ENCODE measurements around the gene COQ7.
A peak's percentile ranks its signal among the peaks of the same experiment; 100 is the strongest.

Gene COQ7

DNA sequence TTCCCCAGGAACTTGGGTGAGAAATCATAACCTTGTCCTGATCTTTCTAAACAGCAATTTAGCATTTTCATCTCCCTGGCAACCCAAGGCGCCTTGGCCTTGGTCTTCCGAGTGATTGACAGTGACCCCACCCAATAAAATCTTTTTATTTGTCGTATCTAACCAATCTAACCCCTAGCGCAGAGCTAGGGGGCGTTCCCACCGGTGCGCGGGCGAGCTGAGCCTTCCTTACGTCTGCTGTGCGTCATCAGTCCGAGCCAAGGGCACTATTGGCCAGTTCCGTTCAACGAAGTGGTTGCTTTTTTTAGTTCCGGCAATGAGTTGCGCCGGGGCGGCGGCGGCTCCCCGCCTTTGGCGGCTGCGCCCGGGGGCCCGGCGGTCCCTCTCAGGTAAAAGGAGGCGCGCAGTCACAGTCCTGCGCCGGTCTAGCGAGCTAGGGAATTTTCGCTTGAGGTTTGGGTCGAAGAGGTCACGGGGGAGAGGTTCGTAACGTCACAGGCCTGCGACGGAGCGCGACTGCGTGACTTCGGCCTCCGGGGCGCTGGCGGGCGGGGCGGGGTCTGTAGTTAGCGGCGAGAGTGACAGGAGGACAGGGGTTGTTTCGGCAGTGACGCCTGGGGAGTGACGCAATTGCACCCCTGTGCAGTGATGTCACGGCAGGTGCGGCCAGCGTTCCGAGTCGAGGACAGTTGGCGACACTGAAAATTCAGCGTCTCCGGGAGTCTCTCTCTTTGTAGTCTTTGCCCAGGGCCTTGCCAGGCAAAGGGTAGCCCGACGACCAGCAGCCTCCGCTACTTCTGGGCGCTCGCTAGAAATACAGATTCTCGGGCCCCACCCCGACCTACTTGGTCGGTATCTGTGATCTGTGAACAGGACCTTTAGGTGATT is at the start of gene COQ7:
Gene COQ7, plus strand, starts transcription at position 266 of the 888 bp plus-strand sequence. Its CDS starts 51 bp downstream, at position 317.
- DNase-seq = peak; percentile 100

- no peak for DNase-seq
These were observed 46.7 kb upstream of the COQ7 start for GRCh38 chr16:19020689-19021088.

GRCh38 chr16:19021747-19022146 is 45.7 kb upstream of the COQ7 start:
- no peak for DNase-seq

DNA sequence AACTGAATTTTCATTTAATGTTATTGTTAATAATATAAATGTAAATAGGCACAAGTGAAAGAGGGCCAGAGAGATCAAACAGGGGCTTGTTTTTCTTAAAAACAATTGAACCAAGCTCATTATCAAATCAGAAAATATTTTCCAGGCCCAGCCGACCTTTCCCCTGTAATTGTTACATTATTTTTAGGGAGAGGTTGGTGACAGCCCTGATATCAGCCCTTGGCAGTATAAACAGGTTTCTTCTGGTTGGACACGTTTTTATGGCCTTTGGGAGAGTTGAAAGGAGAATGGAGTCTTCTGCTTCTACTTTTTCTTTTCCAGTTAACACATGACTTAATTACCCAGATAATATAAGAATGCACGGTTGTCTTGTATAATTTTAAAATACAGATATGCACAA is 40.0 kb upstream of the COQ7 start:
- DNase-seq = no peak

GRCh38 chr16:19029980-19030379 is 37.4 kb upstream of the COQ7 start:
- DNase-seq = no peak

DNA sequence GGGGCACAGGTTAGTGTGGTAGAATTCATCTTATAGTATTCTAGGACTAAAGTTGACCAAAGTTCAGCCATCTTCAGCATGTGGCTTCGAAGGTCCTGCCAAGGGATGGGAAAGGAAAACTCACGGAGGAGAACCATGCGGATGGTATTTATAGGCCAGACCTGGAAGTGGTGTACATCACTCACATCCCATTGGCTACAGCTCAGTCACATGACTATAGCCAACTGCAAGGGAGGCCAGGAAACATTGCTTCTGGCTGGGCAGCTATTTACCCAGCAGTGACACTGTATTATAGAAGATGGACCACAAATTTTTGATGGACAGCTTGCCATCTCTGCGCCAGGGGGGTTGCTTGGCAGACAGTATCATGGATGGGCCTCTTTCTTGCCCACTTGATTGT is 35.7 kb upstream of the COQ7 start:
- no peak for DNase-seq

DNA sequence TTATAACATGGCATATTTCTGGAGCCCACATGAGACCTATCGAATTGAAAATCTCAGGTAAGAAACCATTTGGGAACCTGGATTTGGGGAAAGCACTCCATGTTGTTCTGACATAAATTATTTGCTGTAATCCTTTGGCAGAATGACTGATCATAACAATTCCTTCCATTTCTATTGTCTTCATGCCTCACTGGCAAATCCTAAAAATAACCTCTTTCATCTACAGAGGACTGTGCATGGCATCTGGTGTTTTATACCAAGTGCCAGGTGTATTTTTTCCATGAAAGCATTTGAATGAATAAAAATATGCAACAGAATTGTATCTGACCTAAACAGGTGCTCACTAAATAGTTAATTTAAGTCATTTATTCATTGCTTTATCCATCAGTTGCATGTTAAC is 33.7 kb upstream of the COQ7 start:
- DNase-seq = no peak

DNA sequence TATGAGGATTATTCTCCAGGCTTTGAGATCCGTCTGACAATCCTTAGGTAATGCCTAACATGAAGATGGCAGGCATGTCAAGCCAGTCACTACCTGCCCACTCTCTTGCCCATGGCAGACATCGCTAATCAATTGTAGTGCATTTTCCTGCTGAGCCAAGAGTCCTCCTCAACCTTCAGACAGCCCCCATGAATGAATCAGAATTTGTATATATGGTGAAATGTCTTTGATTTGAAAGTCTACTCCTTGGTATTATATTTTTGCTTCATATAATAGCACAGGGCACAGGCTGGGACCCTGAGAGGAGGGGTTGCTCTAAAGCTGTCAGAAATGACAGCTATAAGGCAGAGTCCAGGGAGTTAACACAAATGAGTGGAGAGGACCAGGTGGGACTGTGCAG is 27.0 kb upstream of the COQ7 start:
- no peak for DNase-seq

DNA sequence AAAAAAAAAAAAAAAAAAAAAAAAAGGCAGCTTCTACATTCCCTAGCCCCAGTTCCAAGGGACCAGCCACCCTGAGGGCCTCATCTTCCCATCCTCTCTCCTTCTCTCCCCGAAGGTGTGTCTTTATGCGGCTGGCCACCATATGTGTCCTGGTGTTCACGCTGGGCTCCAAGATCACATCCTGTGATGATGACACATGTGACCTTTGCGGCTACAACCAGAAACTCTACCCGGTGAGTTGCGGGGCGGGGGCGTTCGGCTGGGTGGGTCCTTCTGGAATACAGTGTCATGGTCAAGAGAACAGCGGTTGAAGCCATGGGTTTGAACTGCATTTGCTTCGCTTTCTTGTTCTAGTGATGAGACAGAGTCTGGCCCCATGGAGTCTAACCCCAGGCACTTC is 22.6 kb upstream of the COQ7 start:
- no peak for DNase-seq

- DNase-seq = no peak
These were observed 21.4 kb upstream of the COQ7 start for GRCh38 chr16:19046062-19046461.

DNA sequence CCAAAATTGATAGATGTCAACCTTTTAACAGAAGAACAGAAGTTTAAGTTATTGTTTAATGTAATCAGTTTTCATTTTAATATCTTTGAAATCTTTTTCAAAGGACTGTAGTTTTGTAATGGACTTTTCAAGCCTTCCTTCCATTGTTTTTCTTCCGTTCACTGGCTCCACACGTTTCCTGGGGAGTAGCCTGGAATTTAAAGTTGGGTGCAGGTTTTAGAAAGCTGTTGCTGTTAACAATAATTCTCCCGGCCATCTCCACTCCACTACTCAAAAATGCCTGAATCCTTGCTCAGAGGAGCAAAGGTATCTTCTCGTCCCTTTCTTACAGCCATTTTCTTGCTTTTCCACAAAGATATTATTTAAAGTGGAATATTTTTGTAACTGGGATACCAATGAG is 4.7 kb upstream of the COQ7 start:
- DNase-seq = no peak

DNA sequence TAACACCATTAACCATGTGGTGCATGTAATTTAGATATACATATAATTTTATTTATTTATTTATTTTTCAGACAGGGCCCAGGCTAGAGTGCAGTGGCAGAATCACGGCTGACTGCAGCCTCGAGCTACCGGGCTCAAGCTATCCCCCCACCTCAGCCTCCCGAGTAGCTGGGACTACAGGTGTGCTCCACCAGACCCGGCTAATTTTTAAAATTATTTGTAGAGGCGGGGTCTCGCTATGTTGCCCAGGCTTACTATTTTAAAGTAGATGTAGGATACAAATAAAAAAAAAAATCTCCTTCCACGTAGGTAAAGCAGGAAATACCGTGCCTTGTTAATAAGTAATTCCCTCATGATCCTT is 446 bp upstream of the COQ7 start:
- no peak for DNase-seq

- no peak for DNase-seq
These were observed 912 bp downstream of the COQ7 start for GRCh38 chr16:19068237-19068815.

GRCh38 chr16:19071811-19072777 is 4.7 kb downstream of the COQ7 start:
- peak; percentile 61 for DNase-seq

GRCh38 chr16:19073344-19073743 is 5.9 kb downstream of the COQ7 start:
- DNase-seq = no peak

DNA sequence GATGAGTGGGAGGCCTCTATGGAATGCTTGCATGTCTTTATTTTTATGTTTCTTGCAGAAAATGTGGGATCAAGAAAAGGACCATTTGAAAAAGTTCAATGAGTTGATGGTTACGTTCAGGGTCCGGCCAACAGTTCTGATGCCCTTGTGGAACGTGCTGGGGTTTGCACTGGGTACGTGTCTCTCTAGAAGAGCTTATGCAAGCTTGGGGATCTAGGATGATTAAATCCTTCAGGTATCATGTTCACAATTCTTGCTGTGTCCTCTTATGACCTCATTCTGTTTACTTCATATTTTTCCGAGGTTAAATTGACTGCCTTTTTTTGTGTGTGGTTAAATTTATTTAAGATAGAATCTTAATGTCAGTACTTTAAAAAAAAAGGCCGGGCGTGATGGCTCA is 6.4 kb downstream of the COQ7 start:
- DNase-seq = no peak

DNA sequence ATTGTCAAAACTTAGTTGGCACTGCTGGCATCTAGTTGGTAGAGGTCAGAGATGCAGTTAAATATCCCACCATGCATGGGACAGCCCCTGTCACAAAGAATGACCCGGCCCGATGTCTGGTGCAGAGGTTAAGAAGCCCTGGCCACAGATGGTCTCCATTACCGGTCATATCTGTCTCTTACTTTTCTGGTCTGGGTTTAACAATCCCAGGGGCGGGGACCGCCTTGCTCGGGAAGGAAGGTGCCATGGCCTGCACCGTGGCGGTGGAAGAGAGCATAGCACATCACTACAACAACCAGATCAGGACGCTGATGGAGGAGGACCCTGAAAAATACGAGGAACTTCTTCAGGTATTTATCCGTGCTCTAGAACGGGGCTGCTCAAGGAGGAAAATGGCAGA is 8.1 kb downstream of the COQ7 start:
- DNase-seq = no peak

DNA sequence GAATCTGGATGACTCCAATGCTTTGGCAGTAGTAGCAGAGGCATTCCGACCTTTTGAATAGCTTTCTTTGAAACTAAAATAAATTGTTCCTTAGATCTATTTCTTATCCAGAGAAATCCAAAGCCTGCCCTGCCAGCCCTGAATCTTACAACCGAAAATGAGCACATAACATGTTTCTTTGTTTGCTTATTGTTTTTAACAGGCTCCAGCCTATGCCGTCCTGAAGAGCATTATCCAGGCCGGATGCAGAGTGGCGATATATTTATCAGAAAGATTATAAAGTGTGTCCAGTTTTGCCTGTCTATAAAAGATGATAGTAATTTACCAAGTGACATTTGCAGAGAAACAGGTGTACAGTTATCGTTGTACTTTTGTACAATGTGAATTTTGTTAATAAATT is 10.5 kb downstream of the COQ7 start:
- no peak for DNase-seq

- DNase-seq = no peak
These were observed 16.3 kb downstream of the COQ7 start for GRCh38 chr16:19083670-19084069.

DNA sequence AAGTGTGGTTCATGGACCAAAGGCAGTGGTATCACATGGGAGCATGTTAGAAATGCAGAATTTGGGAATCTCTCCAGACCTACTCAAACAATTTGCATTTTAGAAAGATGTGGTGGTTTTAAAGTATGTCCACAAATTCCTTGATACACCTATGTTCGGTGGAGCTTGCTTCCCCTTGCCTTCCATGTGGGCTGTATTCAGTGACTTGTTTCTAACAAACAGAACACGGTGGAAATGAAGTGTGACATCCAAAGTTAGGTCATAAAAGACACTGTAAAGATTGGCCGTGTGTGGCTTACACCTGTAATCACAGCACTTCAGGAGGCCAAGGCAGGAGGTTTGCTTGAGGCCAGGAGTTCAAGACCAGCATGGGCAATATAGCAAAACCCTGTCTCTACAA is 16.7 kb downstream of the COQ7 start:
- DNase-seq = no peak

DNA sequence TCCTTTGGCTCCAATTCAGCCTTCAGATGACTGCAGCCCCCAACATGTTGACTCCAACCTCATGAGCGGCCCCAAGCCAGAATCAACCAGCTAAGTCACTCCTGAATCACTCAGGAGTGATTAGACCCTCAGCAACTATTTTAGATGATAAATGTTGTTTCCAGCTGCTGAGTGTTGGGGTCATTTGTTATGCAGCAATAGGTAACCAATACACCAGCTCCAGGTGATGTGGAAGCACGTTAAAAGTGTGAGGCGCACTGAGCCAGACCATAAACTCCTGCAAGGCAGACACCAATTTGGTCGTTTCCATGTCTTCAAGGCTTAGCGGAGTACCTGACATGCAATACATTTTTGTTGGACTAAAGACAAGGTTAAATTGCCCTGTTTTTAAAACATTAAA is 17.5 kb downstream of the COQ7 start:
- DNase-seq = no peak

DNA sequence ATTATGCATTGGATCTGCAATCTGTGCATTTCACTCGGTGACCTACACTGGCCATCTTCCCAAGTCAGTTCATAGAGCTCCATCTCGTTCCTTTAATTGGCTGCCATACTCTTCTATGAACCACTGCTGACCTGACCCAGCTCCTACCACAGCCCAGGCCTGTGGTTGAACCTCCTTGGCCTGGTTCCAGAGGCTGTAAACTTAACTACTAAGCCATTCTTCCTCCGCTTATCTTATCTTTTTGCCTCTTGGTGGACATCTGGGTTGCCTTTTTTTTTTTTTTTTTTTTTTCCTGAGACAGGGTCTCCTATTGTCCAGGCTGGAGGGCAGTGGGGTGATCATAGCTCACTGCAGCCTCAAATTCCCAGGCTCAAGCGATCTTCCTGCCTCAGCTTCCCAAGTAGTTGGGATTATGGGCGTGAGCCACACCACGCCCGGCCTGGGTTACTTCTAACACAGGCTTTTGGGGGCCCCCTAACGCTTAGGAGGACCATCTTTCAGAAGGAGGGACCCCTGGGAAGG is 18.3 kb downstream of the COQ7 start:
- DNase-seq = no peak
